ENCODE data around the gene GET4. TPM values are rescaled to one million over a fixed set of nuclear protein-coding genes. Genes with fewer than 3 reads are reported as not detected.
A peak's percentile ranks its signal among the peaks of the same experiment; 100 is the strongest.

Gene GET4
- polyA plus RNA-seq, 1 donor (not counting 4 experiments of a cell fraction or from before 2014, with no cell fraction given), result 21.1 TPM

- H2AFZ ChIP-seq (ENCODE audit: control insufficient read depth, low read length), result peak overlapping the region; percentile 87
- no peaks in the 10 kb centered on the region for H3K9me3 ChIP-seq (ENCODE audit: control insufficient read depth, low read depth, low read length)
- H3K4me3 ChIP-seq (ENCODE audit: control insufficient read depth in 2 of 3, extremely low read depth in 1 of 3, insufficient read depth in 2 of 3, low read depth in 1 of 3, low read length in 3 of 3), result peak overlapping the region; percentile 6 to 27 (median 17)
- peak overlapping the region; percentile 79 for H3K4me2 ChIP-seq (ENCODE audit: control insufficient read depth, extremely low read depth, insufficient read depth, low read depth, low read length)
- H3K4me1 ChIP-seq (ENCODE audit: control insufficient read depth, extremely low read depth, insufficient read depth, low read length), result peaks cover 16% of the 10 kb centered on the region
- H3K79me2 ChIP-seq (ENCODE audit: control insufficient read depth, insufficient read depth, low read length), result no peaks in the 10 kb centered on the region
- H3K27ac ChIP-seq (ENCODE audit: control insufficient read depth, insufficient read depth, low read length), result peak overlapping the region; percentile 67
- H3K27me3 ChIP-seq (ENCODE audit: control insufficient read depth, extremely low read depth, insufficient read depth, low read length), result no peaks in the 10 kb centered on the region
- DNase-seq (ENCODE audit: low read depth, low spot score) (peak; percentile 86), FAIRE-seq (peak; percentile 91)
- H3K36me3 ChIP-seq (ENCODE audit: control insufficient read depth in 2 of 2, extremely low read depth in 1 of 2, insufficient read depth in 2 of 2, low read length in 2 of 2), result no peaks in the 10 kb centered on the region
- peak overlapping the region; percentile 60 for H3K9ac ChIP-seq (ENCODE audit: control insufficient read depth, extremely low read depth, insufficient read depth, low read length)
- no peaks in the 10 kb centered on the region for H3K9me1 ChIP-seq (ENCODE audit: control insufficient read depth, extremely low read depth, insufficient read depth, low read length)
- dilution Hi-C loops (cut with MboI; ENCODE audit: extremely low pct_ligation_motif_present, low sequenced_read_pairs), result no loop called here
- TF ChIP-seq EZH2 (IDR thresholded peaks at IDR 0.05; ENCODE audit: low read length) (no peak), CTCF (optimal IDR thresholded peaks at IDR 0.05 in 1 of 3, IDR thresholded peaks at IDR 0.05 in 1 of 3, conservative IDR thresholded peaks at IDR 0.05 in 1 of 3; ENCODE audit: extremely low read depth in 1 of 3, insufficient read depth in 2 of 3, low read length in 3 of 3) (no peak)
- H4K20me1 ChIP-seq (ENCODE audit: control insufficient read depth, extremely low read depth, insufficient read depth, low read length), result no peaks in the 10 kb centered on the region
These were observed 69.4 kb downstream of the GET4 start for GRCh38 chr7:945556-946255.

Other genes starting within 250 kb of the GET4 start
- gene DNAAF5, start 149.9 kb upstream of the GET4 start, polyA plus RNA-seq, result 10.1 to 33.5 TPM (median 16.3 TPM) in 3 replicates
- gene PRKAR1B, start 149.3 kb upstream of the GET4 start, polyA plus RNA-seq, result 10.2 to 14.2 TPM (median 10.8 TPM) in 3 replicates
- gene SUN1, start 44.1 kb upstream of the GET4 start, polyA plus RNA-seq, result 164 to 176 TPM (median 166 TPM) in 3 replicates
- gene ADAP1, start 78.1 kb downstream of the GET4 start, polyA plus RNA-seq, result 4.3 to 6.2 TPM (median 5.5 TPM) in 3 replicates
- gene COX19, start 99.0 kb downstream of the GET4 start, polyA plus RNA-seq, result 4.7 to 6.3 TPM (median 6.2 TPM) in 3 replicates
- 0.05 to 0.58 TPM (median 0.09 TPM) in 3 replicates for gene CYP2W1, start 106.6 kb downstream of the GET4 start, polyA plus RNA-seq
- 0.13 to 0.24 TPM (median 0.15 TPM) in 3 replicates for gene GPR146, start 168.0 kb downstream of the GET4 start, polyA plus RNA-seq
- 0.05 to 0.21 TPM (median 0.08 TPM) in 3 replicates for gene GPER1, start 211.6 kb downstream of the GET4 start, polyA plus RNA-seq